ENCODE results near the gene CYTH4. TPM values are rescaled to one million over a fixed set of nuclear protein-coding genes. Genes with fewer than 3 reads are reported as not detected.

Gene CYTH4
- total RNA-seq, 4 donors from 2014 or later = 3.3 to 15.1 (median 4.2) TPM

DNA sequence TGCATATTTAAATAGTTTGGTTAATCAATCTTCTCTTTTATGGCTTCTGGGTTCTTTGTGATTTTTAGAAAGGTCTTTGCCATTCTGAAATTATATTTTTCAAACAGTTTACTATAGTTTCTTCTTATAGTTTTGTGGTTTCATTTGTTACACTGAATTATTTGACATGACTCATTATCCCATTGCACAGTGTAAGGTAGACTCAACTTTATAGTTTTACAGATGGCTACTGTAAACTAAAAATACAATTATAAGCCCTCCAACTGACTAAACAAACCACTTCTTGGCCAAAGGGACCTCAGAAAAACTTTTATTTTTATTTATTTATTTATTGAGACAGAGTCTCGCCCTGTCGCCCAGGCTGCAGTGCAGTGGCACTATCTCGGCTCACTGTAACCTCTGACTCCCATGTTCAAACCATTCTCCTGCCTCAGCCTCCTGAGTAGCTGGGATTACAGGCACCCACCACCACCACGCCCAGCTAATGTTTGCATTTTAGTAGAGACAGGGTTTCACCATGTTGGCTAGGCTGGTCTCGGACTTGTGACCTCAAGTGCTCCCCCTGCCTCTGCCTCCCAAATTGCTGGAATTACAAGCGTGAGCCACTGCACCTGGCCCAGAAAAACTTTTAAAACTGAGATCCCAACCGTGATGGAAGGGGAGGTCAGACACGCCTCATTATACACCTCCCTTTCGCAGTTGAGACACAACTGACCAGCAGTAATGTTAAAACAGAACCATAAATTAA is 24.1 kb upstream of the CYTH4 start:
- intact Hi-C loops (cut with DNase I) = no loop called here
- no peaks in the 10 kb centered on the region for H3K9me3 ChIP-seq
- no peak overlapping the region for H3K27ac ChIP-seq
- no peaks in the 10 kb centered on the region for H3K36me3 ChIP-seq
- no peaks in the 10 kb centered on the region for H3K4me1 ChIP-seq
- no peaks in the 10 kb centered on the region for H3K27me3 ChIP-seq
- no peak for DNase-seq
- 80% methylated on average over 9 of the region's 9 CpGs for WGBS, 2 donors
- no peak overlapping the region for H3K4me3 ChIP-seq (replicated peaks in 1 of 3)
- TF ChIP-seq, protein P1, sequence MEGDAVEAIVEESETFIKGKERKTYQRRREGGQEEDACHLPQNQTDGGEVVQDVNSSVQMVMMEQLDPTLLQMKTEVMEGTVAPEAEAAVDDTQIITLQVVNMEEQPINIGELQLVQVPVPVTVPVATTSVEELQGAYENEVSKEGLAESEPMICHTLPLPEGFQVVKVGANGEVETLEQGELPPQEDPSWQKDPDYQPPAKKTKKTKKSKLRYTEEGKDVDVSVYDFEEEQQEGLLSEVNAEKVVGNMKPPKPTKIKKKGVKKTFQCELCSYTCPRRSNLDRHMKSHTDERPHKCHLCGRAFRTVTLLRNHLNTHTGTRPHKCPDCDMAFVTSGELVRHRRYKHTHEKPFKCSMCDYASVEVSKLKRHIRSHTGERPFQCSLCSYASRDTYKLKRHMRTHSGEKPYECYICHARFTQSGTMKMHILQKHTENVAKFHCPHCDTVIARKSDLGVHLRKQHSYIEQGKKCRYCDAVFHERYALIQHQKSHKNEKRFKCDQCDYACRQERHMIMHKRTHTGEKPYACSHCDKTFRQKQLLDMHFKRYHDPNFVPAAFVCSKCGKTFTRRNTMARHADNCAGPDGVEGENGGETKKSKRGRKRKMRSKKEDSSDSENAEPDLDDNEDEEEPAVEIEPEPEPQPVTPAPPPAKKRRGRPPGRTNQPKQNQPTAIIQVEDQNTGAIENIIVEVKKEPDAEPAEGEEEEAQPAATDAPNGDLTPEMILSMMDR (IDR thresholded peaks at IDR 0.05) = no peak
- TF ChIP-seq POLR2A (IDR thresholded peaks at IDR 0.05) = no peak

DNA sequence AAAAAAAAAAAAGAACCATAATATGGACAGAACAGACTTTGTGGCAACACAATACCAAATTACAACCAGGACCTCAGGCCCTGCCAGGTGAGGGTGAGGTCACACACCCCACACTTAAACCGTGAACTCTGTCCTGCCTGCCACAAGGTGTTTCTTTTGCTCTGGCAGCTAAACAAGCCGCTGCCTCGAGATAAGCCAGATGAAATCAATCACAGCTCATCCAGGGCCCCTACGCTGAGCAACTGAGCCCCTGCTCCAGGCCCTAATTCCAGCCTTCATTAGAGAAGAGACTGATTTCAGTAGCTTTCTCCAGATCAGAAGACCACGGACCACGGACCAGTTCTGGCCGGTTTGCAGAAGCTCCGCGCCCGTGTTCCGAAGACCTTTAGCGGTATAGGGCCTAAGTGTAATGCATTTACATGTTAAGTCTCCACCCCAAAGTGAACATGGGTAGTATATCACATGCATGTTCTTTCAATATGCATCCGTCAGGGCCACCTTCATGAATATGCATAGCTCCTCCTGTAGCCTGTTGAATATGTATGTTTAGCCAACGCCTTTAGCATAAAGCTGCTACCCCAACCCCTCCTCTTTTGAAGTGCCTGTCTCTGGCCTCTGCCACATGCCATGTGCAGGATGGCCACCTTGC is 23.4 kb upstream of the CYTH4 start:
- no peaks in the 10 kb centered on the region for H3K4me1 ChIP-seq
- 82 to 85% methylated on average over 14 of the region's 14 CpGs for WGBS, 2 donors
- H3K4me3 ChIP-seq (replicated peaks in 1 of 3) = no peak overlapping the region
- no peak overlapping the region for H3K27ac ChIP-seq
- DNase-seq = no peak
- no peaks in the 10 kb centered on the region for H3K27me3 ChIP-seq
- H3K9me3 ChIP-seq = no peaks in the 10 kb centered on the region
- intact Hi-C loops (cut with DNase I) = no loop called here
- H3K36me3 ChIP-seq = no peaks in the 10 kb centered on the region
- TF ChIP-seq POLR2A (IDR thresholded peaks at IDR 0.05) = no peak

DNA sequence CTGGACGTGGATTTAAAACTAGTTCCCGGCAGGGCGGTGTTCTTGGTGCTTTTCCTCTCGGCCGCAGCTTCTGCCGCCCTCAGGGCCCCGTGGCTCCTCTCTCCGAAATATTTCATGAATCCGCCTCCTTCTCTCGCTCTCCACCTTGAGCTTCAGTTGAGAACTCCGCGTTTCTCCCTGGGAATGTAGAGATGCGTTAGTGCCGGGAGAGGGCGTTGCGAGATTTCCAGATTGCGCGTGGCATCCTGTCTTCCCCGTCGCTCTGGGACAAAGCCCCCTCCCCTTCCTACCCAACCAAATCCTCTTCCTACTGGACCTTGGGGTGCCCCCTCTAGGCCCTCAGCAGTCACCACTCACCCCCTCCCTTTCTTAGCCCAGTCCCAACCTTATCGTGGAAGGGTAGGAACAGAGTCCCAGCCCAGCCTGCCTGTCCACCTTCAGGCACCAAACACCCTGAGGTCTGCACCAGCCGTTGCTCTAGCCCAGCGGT is 22.7 kb upstream of the CYTH4 start:
- intact Hi-C loops (cut with DNase I) = no loop called here
- no peak for DNase-seq
- Histone ChIP-seq H3K4me1 (no peaks in the 10 kb centered on the region), H3K9me3 (no peaks in the 10 kb centered on the region), H3K27ac (no peak overlapping the region), H3K27me3 (no peaks in the 10 kb centered on the region), H3K4me3 (replicated peaks in 1 of 3) (no peak overlapping the region), H3K36me3 (no peaks in the 10 kb centered on the region)
- TF ChIP-seq, protein P1 (IDR thresholded peaks at IDR 0.05) = peak in 1 of 6 experiments; percentile 19
- no peak for TF ChIP-seq POLR2A (IDR thresholded peaks at IDR 0.05)
- 4 to 13% methylated on average over 23 of the region's 23 CpGs for WGBS, 2 donors

DNA sequence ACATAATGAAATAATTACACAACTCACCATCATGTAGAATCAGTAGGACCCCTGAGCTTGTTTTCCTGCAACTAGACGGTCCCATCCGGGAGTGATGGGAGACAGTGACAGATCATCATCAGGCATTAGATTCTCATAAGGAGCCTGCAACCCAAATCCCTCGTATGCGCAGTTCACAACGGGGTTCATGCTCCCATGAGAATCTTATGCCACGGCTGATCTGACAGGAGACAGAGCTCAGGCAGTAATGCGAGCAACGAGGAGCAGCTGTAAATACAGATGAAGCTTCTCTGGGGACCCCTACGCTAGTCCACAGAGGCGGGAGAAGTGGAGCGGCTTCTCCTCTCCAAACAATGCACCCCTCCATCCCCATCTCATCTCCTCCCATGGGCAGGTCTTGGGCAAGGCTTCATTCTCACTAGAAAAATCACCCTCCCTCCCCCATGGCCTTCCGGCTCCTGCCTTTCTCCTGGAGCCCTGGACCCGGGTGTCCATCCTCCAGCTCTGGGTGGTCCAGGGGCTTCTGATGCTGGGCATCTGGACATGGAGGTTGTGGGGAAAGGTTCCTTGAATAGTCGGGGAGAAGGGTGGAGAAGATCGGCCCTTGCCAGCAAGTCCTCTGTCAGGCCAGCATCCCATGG is 22.0 kb upstream of the CYTH4 start:
- no peak for DNase-seq
- 61 to 67% methylated on average over 15 of the region's 15 CpGs for WGBS, 2 donors
- intact Hi-C loops (cut with DNase I) = no loop called here

DNA sequence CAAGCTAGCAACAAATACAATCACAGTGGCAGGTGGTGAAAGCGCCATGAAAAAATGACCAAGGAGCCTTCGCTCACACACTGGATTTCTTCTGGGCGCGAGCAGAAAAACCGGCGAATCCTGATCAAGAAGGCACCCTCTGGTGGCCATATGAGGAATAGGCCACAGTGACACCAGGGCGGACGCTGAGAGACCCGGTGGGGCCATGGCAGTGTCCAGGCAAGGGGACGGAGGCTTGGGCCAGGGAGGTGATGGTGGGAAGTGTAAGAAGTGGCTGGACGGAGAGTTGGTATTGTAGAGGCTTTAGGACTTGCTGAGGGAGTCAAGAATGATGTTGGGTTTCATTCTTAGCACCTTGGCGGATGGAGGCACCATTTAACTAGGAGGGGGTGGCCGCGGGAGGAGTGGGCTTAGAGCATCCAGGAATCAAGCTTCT is 21.4 kb upstream of the CYTH4 start:
- H3K36me3 ChIP-seq = no peaks in the 10 kb centered on the region
- H3K9me3 ChIP-seq = no peaks in the 10 kb centered on the region
- intact Hi-C loops (cut with DNase I) = no loop called here
- no peaks in the 10 kb centered on the region for H3K27me3 ChIP-seq
- WGBS, 2 donors = 22 to 25% methylated on average over 14 of the region's 14 CpGs
- peak; percentile 45 to 46 for DNase-seq
- no peaks in the 10 kb centered on the region for H3K4me1 ChIP-seq
- TF ChIP-seq POLR2A (IDR thresholded peaks at IDR 0.05) = no peak
- TF ChIP-seq, protein P1 (IDR thresholded peaks at IDR 0.05) = peak; percentile 36 to 92 (median 60)
- H3K4me3 ChIP-seq (replicated peaks in 1 of 3) = no peak overlapping the region
- no peak overlapping the region for H3K27ac ChIP-seq

More for the DNA sequence above, 22.0 kb upstream of the CYTH4 start:
- TF ChIP-seq, protein P1 (IDR thresholded peaks at IDR 0.05) = no peak
- no peak for TF ChIP-seq POLR2A (IDR thresholded peaks at IDR 0.05)
- Histone ChIP-seq H3K9me3 (no peaks in the 10 kb centered on the region), H3K27me3 (no peaks in the 10 kb centered on the region), H3K27ac (no peak overlapping the region), H3K4me1 (no peaks in the 10 kb centered on the region), H3K4me3 (replicated peaks in 1 of 3) (no peak overlapping the region), H3K36me3 (no peaks in the 10 kb centered on the region)
